ENCODE data around the gene ITGAL. TPM values are rescaled to one million over a fixed set of nuclear protein-coding genes. Genes with fewer than 3 reads are reported as not detected.

Gene ITGAL
- total RNA-seq, 1 experiment from 2014 or later, result 0.50 TPM

GRCh38 chr16:30556125-30556473, 83.6 kb downstream of the ITGAL start:
- Histone ChIP-seq H3K9me3 (ENCODE audit: insufficient read depth, low read depth) (no peaks in the 10 kb centered on the region), H3K4me1 (replicated peaks; ENCODE audit: insufficient read depth) (peaks cover 17% of the 10 kb centered on the region), H3K27ac (no peak overlapping the region), H3F3A (ENCODE audit: insufficient read depth, low read depth) (peaks cover 29% of the 10 kb centered on the region; the same call in 1 of the 2 replicates), H3K79me2 (ENCODE audit: low read depth) (peaks cover 19% of the 10 kb centered on the region), H3K27me3 (ENCODE audit: insufficient read depth, low read depth) (no peaks in the 10 kb centered on the region), H4K20me1 (ENCODE audit: insufficient read depth) (no peaks in the 10 kb centered on the region), H2AFZ (no peak overlapping the region), H3K9me2 (ENCODE audit: insufficient read depth) (no peaks in the 10 kb centered on the region), H3K4me3 (no peak overlapping the region), H3K36me3 (ENCODE audit: low read depth) (no peaks in the 10 kb centered on the region), H3K4me2 (no peak overlapping the region)
- DNase-seq, result no peak
- ChIA-PET POLR2A (ENCODE audit: unreplicated experiment) (no interaction called here), CTCF (no interaction called here)
- TF ChIP-seq CTCF (conservative IDR thresholded peaks at IDR 0.05), result no peak
- TF ChIP-seq EZH2 (IDR thresholded peaks at IDR 0.05; ENCODE audit: low read depth), result no peak
- intact Hi-C loops (cut with micrococcal nuclease; ENCODE audit: unreplicated experiment), result loop anchor here (10.0 kb wide), 1 partner anchor 209 kb away; the partner anchor contains the start of genes CFAP119 and RNF40
- BruUV-seq (replicated peaks), result no TSS peak

GRCh38 chr16:30557707-30557956, 85.1 kb downstream of the ITGAL start:
- Histone ChIP-seq H2AFZ (peak overlapping the region; percentile 89), H3K27ac (peak overlapping the region; percentile 64), H3F3A (ENCODE audit: insufficient read depth, low read depth) (peaks cover 25% of the 10 kb centered on the region; the same call in 1 of the 2 replicates), H3K27me3 (ENCODE audit: insufficient read depth, low read depth) (no peaks in the 10 kb centered on the region), H3K9me3 (ENCODE audit: insufficient read depth, low read depth) (no peaks in the 10 kb centered on the region), H3K9me2 (ENCODE audit: insufficient read depth) (no peaks in the 10 kb centered on the region), H3K4me2 (peak overlapping the region; percentile 96), H3K79me2 (ENCODE audit: low read depth) (peaks cover 19% of the 10 kb centered on the region), H3K36me3 (ENCODE audit: low read depth) (no peaks in the 10 kb centered on the region), H3K4me3 (peak overlapping the region; percentile 88), H4K20me1 (ENCODE audit: insufficient read depth) (no peaks in the 10 kb centered on the region), H3K4me1 (replicated peaks; ENCODE audit: insufficient read depth) (peaks cover 19% of the 10 kb centered on the region)
- BruUV-seq (replicated peaks), result no TSS peak
- DNase-seq, result no peak
- TF ChIP-seq EZH2 (IDR thresholded peaks at IDR 0.05; ENCODE audit: low read depth) (no peak), CTCF (conservative IDR thresholded peaks at IDR 0.05) (no peak; the same call in 1 of the 2 replicates)
- ChIA-PET POLR2A (ENCODE audit: unreplicated experiment) (interaction anchor here (0.7 kb wide), 1 partner anchor 163 kb away, joined by 3 read pairs; no protein-coding TSS in a partner anchor), CTCF (interaction anchor here (0.6 to 2.8 kb wide), 3 partner anchors 23 to 128 kb away, joined by 3 to 25 read pairs (median 12); partner anchors contain the start of genes DCTPP1 and ZNF747)
- intact Hi-C loops (cut with micrococcal nuclease; ENCODE audit: unreplicated experiment), result loop anchor here (10.0 kb wide), 1 partner anchor 207 kb away; the partner anchor contains the start of genes CFAP119 and RNF40

- TF ChIP-seq EZH2 (IDR thresholded peaks at IDR 0.05; ENCODE audit: low read depth) (no peak), CTCF (conservative IDR thresholded peaks at IDR 0.05) (no peak)
- peak within 1 kb of the TSS; percentile 64 for H3K27ac ChIP-seq
- H3F3A ChIP-seq (ENCODE audit: insufficient read depth, low read depth), result peaks cover 23% of the 10 kb centered on the region; the same call in 1 of the 2 replicates
- intact Hi-C loops (cut with micrococcal nuclease; ENCODE audit: unreplicated experiment), result loop anchor here (1.0 to 10.0 kb wide), 6 partner anchors 15 to 207 kb away; partner anchors contain the start of genes CFAP119, FBRS, RNF40 and ZNF747
- H4K20me1 ChIP-seq (ENCODE audit: insufficient read depth), result no peaks in the 10 kb centered on the region
- H2AFZ ChIP-seq, result peak within 1 kb of the TSS; percentile 89
- H3K27me3 ChIP-seq (ENCODE audit: insufficient read depth, low read depth), result no peaks in the 10 kb centered on the region
- H3K9me2 ChIP-seq (ENCODE audit: insufficient read depth), result no peaks in the 10 kb centered on the region
- DNase-seq, result peak; percentile 97 to 99
- H3K9me3 ChIP-seq (ENCODE audit: insufficient read depth, low read depth), result no peaks in the 10 kb centered on the region
- ChIA-PET POLR2A (ENCODE audit: unreplicated experiment) (interaction anchor here (0.5 to 1.0 kb wide), 16 partner anchors 10 to 581 kb away, joined by 3 to 21 read pairs (median 4); partner anchors contain the start of genes DCTPP1, ZNF688, ZNF689 and ZNF747), CTCF (interaction anchor here (0.5 to 2.8 kb wide), 7 partner anchors 23 to 338 kb away, joined by 3 to 25 read pairs (median 4); partner anchors contain the start of genes CTF1, DCTPP1 and ZNF747)
- H3K79me2 ChIP-seq (ENCODE audit: low read depth), result peaks cover 19% of the 10 kb centered on the region
- peak within 1 kb of the TSS; percentile 96 for H3K4me2 ChIP-seq
- no peaks in the 10 kb centered on the region for H3K36me3 ChIP-seq (ENCODE audit: low read depth)
- peaks cover 19% of the 10 kb centered on the region for H3K4me1 ChIP-seq (replicated peaks; ENCODE audit: insufficient read depth)
- peak within 1 kb of the TSS; percentile 88 for H3K4me3 ChIP-seq
- TSS peak; percentile 40 for BruUV-seq (replicated peaks)
These were observed 85.6 kb downstream of the ITGAL start, which contains the start of gene ZNF764 for GRCh38 chr16:30557957-30558788. Gene ZNF764 (minus strand): TSS chr16:30558374. CDS start chr16:30558182, 192 bp downstream.
